ENCODE results near the gene NPFF.
"Not testable (repeated sequence)": the region's sequence is repeated elsewhere in the genome, so short reads cannot be mapped to it uniquely, and the experiment has no call there.

NPFF gene

DNA sequence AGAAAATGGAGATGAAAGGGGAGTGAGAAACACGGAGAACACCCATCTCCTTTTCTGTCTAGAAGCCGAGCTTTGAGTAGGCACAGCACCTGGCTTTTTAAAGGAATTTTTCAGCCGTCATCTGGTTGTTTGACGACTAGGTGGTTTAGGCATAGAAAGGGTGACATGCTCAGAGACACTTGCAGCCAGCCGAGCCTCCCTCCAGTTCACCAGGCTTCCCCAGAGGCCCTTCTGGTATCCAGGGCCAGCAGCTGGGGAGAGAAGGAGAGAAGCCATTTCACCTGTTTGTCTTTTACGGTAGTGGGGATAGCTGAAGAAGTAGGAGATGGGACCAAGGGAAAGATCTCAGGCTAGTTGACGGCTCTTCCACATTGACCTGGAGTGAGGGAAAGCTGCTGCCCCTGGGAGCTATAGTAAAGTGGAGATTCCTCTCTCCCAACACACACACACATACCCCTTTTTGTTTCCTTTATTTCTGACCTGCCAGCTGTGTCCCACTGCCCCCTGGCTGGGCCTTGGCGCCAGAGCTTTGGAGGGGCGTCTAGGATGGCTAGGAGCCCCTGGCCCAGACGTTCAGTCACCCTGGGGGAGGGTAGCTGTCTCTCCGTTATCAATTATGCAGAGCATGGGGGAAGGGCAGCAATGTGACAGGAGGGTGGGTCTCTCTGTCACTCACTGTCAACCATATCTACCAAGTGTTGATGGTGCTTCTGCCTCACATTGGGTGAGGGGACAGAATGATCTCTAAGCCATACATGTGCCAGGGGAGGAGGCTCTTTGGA lies 13.5 kb downstream of the NPFF start:
- peak; percentile 79 for DNase-seq

GRCh38 chr12:53492830-53493609 lies 14.3 kb downstream of the NPFF start:
- peak; percentile 97 for DNase-seq

GRCh38 chr12:53492188-53492587 lies 15.1 kb downstream of the NPFF start:
- DNase-seq, result peak; percentile 82

DNA sequence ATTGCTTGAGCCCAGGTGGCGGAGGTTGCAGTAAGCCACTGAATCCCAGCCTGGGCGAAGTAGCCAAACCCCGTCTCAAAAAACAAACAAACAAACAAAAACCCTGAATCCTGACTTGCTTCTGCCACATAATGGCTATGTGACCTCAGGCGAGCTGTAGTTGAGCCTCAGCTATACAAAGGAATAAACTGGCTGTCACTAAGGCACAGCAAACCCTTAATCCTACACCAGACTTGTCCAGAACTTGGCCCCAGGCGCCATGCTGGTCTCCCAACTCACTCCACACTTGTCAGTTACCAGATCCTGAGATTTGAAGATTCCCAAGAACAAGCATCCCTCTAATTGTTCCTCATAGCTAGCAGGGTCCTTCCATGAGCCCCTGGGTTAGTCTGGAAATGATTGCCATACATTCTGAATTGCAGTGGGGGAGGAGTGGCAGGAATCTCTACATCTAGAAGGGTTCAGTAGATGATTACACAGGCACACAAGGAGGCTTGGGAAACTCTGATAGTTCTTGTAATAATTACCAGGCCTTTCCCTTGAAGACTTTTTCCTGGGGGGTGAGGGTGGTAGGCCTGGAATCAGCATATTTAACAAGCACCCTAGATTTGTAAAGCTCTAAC lies 17.9 kb downstream of the NPFF start:
- no peak for DNase-seq

- no peak for DNase-seq
Observed at GRCh38 chr12:53486736-53487487, 20.4 kb downstream of the NPFF start.

GRCh38 chr12:53485955-53486735 lies 21.1 kb downstream of the NPFF start:
- DNase-seq, result no peak

- DNase-seq, result peak; percentile 26
Observed at GRCh38 chr12:53484686-53485575, 22.4 kb downstream of the NPFF start.

DNA sequence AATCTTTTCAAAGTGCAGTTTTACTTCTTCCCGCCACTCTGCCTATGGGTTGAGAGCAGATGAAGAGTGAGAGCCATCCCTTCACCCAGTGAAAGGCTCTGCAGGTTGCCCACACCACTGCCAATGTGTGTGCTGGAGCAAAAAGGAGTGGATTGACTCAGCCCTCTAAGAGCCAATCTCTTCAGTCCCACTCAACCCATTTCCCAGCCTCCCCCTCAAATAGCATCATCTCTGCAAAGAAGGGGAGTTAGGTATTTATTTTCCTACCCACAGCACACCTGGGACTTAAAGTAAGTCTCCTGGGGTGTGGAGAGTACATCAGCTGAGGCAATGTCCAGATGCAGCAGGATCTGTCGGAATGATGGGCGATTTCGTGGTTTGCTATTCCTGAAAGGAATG lies 23.3 kb downstream of the NPFF start:
- DNase-seq, result no peak

DNA sequence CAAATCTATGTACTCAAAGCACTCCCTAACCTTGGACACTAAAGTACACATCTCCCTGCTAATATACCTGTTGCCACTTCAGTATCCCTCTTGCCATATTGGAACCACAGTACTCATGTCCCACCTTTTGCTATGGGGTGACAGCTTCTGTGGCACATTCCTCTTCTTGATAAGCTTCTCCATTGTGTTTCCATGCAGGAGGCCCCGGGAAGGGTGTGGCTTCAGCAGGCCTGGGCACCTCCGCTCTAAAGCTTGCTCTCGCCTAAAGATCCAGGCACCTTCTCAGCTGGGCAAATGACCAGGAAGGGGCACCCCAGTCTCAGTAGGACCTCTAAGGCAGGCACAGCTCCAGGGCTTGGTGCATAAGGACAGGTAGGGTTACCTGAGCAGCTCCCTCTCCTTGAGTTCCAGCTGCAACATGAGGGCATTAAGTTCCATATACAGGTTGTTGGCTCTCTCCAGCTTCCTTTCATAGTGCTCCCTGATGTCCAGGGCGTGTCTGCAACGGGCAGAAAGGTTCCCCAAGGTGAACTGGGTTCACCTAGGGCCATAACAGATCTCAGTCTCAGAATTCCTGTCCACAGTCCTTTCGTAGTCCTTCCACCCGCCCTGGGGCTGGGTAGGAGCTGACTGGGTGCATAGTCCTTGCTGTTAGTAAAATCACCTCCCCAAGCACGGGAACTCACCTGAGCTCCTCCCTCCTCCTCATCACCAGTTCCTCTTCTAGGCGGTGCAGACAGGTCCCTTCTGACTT lies 23.9 kb downstream of the NPFF start:
- no peak for DNase-seq

DNA sequence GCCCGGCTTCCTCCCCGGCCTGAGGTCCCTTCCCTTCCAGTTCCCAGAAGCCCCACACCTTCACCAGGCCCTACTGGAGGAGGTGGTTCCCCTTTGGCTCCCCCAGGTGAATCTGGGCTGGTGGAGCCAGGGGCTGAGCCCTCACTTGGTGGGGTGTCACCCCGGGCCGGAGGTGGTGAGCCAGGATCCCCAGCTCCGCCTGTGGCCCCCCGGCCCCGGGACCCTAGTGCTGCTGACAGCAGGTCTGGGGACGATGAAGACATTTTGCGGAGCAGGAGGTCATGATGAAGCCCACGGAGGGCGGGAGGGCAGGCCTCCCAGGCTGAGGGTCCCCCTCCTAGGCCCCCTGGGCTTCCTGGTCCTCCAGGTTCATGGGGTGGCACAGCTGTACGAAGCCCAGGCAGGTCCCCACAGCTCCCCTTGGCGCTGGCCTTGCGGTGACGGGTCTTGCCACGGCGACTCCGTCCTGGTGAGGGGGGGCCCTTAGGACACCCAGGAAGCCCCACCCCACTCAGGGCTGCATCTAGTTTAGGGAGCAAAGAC lies 24.6 kb downstream of the NPFF start:
- DNase-seq, result no peak

DNA sequence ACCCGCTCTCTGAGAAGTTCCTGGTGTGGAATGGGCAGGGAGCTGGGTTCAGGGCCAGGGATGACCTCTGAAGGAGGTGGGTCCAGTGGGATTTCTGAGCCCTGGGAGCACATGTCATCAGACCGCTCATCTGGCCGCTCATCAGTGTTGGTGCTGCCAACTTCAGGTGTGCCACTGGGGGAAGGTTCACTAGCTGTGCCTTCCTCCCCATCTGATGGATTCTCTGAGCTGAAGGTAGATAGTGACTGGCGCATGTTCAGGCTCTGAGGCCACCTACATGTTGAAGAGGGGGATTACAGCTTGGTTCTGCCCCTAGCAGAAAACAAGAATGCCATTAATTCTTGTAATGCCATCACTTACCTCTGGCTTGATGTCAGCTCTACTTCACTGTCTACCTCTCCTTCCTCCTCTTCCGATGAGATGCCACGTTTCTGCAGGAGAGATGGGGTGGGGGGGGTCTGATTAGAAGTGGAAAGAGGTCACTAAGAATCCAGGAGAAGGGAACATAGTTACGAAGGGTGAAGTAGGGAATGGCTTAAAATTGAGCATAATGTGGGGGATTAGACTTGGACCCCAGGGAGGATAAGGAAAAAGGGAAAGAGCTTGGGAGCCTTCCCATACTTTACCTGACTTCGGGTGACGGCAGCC lies 25.2 kb downstream of the NPFF start:
- DNase-seq, result peak; percentile 55

GRCh38 chr12:53481458-53481857 lies 25.8 kb downstream of the NPFF start:
- DNase-seq, result not testable (repeated sequence)

DNA sequence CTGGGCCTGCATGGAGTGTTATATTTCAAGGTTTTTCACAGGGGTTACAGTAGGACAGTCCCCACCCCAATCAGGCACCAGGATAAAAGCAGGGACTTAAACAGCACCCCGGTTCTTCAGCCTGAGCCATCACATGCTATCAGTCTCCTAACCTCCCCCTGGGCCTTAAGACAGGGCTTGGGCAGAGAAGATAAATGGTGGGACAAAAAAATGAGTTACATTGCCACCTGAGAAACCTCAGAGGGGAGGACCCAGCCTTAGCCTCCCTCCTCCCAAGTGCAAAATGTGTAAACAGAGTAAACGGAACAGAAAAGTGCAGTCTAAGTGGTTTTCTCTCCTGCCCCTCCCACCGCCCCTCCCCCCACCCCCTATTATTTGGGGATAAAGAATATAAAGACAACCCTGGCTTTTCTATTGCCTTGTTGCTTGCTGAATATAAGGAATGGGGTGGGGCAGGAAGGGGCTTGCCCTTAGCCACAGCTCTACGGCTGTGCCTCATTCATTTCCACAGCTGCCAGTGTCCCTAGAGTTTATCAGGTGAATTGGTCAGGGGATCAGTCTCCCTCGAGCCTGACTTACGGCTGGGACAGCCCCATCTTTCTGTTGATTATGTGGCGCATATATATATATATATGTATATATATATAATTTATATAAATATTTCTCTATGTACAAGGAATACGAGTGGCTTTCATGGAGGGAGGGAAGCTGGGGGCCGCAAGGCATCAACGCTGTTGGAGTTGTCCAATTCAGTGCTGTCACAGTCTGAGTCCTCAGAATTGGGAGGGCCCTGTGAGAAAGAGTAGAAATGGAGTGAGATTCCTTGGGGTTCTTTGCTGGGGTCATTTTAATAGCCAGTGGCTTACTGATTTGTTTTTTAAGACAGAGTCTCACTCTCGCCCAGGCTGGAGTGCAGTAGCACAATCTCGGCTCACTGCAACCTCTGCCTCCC lies 26.5 kb downstream of the NPFF start:
- DNase-seq, result no peak

DNA sequence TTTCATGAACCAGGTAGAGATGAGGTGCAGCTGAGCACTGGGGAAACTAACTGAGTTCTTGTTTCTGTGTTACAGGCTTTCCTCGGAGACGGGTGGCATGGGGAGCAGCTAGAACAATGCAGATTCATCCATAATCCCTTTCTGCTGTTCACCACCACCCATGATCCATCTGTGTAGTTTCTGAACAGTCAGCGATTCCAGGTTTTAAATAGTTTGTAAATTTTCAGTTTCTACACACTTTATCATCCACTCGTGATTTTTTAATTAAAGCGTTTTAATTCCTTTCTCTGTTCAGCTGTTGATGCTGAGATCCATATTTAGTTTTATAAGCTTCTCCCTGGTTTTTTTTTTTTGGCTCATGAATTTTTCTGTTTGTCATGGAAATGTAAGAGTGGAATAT lies 28.0 kb downstream of the NPFF start:
- DNase-seq, result no peak

DNA sequence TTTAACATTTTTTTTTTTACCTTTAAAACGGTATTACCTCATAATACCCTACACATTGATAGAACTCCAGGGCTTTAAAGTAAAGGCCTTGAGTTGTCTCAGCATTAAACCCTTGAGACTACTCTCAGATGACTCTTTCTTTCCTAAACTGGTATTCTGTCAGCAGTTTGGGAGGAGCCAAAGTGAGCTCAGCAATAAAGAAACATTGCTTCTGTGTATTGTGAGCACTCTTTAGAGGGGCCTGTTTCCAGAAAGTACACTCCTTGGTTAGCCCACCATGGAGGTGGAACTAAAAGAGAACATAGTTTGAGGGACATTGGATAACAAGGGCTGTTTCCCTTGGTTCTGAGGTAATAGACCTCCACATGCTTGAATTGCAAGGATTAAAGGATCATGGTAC lies 28.4 kb downstream of the NPFF start:
- DNase-seq, result no peak

DNA sequence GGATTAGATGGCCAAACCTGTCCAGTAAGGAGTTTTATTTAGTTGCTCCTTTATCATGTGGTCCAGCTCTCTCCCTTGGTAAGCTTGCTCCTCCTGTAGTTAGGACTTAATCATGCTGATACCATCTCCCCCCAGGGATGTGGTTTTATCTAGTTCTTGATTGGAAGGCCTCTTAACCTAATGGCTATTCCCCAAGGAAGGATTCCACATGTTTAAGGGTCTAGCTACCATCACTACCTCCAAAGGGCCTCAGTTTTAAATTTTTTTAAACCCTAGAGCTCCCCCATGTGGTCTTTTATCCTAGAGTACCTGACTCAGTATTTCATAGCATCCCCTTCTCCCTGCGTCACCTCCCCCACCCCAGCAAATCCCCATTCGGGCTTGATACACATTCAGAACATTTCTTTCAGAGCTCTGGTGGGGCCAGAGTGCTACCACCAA lies 30.5 kb downstream of the NPFF start:
- peak; percentile 46 for DNase-seq

DNA sequence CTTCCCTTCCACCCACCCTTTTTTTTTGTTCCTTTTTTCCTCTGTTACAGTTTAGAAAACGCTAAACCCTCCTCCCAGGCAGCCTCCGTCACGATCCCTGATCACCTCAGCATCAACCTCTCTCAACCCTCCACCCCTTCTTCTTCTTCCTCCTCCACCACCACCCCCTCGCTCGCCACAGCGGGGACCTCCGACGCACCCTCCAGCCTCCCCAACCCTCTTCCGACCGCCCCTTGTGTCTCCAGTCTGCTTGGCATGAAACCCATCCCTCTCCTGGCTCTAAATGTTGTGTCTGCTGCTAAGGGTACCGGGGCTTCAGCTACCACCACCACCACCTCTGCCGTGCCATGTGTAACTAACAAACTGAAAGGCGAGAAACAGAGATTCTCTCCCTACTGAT lies 32.5 kb downstream of the NPFF start:
- no peak for DNase-seq

DNA sequence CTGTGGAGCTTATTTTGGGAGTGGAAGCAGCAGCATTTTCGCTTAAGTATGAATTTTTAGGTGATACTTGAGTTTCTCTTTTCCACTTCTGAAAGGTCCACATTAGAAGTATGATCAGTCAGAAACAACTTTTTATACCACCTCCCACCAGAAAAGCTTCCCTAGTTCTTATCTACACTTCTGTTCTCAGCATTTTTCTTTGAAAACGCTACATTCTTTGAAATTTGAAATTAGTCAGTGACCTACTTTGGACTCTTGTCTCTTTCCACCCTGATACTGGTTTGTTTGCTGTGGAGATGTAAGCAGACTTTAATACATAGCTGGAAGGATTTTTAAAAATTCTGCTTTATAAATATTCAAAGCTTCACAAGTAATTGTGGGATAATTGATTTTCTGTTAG lies 33.2 kb downstream of the NPFF start:
- DNase-seq, result no peak
